GM23248 (cell line): ENCODE measurements around the gene LY6G6D. TPM values are rescaled to one million over a fixed set of nuclear protein-coding genes. Genes with fewer than 3 reads are reported as not detected.

Experiments used
- DNase-seq: peaks from one replicate; pipeline ENCODE4 v3.0.0-alpha.2; 2015
- H2AFZ ChIP-seq: fragments of 200-600 bp; sonication (generic); 2 replicates; pipeline ENCODE4 v1.6.1; 2016; ENCODE audit warnings: antibody characterized with exemption
- H3F3A ChIP-seq: fragments of 200-600 bp; sonication (generic); 2 replicates; pipeline ENCODE4 v1.6.1; 2016; ENCODE audit warnings: mild to moderate bottlenecking, antibody characterized with exemption, mixed run types; ENCODE audit not compliant: insufficient read depth
- H3K27ac ChIP-seq: fragments of 200-600 bp; sonication (generic); 2 replicates; pipeline ENCODE4 v1.5.1; 2016; ENCODE audit warnings: mild to moderate bottlenecking
- H3K27me3 ChIP-seq: fragments of 200-600 bp; sonication (generic); replicated peaks from 2 replicates; pipeline ENCODE4 v1.6.1; 2016; ENCODE audit warnings: mild to moderate bottlenecking; ENCODE audit not compliant: insufficient read depth
- H3K36me3 ChIP-seq: fragments of 200-600 bp; sonication (generic); 2 replicates; pipeline ENCODE4 v1.6.1; 2016; ENCODE audit warnings: low read depth, mild to moderate bottlenecking
- H3K4me1 ChIP-seq: fragments of 200-600 bp; sonication (generic); 2 replicates; pipeline ENCODE4 v1.6.1; 2016; ENCODE audit warnings: mild to moderate bottlenecking; ENCODE audit not compliant: insufficient read depth
- H3K4me2 ChIP-seq: fragments of 200-600 bp; sonication (generic); one replicate; pipeline ENCODE4 v1.6.1; 2016; ENCODE audit warnings: mild to moderate bottlenecking; ENCODE audit not compliant: unreplicated experiment
- H3K4me3 ChIP-seq: fragments of 200-600 bp; sonication (generic); 2 replicates; pipeline ENCODE4 v1.5.1; 2016; ENCODE audit warnings: mild to moderate bottlenecking
- H3K79me2 ChIP-seq: fragments of 200-600 bp; sonication (generic); 2 replicates; pipeline ENCODE4 v1.6.1; 2016; ENCODE audit warnings: mild to moderate bottlenecking; ENCODE audit not compliant: insufficient read depth
- H3K9ac ChIP-seq: fragments of 200-600 bp; sonication (generic); 2 replicates; pipeline ENCODE4 v1.6.1; 2016; ENCODE audit warnings: mild to moderate bottlenecking
- H3K9me2 ChIP-seq: fragments of 200-600 bp; sonication (generic); 2 replicates; pipeline ENCODE4 v1.6.1; 2016; ENCODE audit warnings: mixed run types, mild to moderate bottlenecking, moderate library complexity; ENCODE audit not compliant: insufficient read depth
- H3K9me3 ChIP-seq: fragments of 200-600 bp; sonication (generic); one replicate; pipeline ENCODE4 v1.6.1; 2017; ENCODE audit warnings: low read depth
- H4K20me1 ChIP-seq: fragments of 200-600 bp; sonication (generic); 2 replicates; pipeline ENCODE4 v1.6.0; 2016; ENCODE audit not compliant: insufficient read depth
- EZH2 ChIP-seq: fragments of 200-600 bp; sonication (generic); IDR thresholded peaks from 2 replicates; pipeline ENCODE4 v1.6.1; 2018; ENCODE audit warnings: antibody characterized with exemption, mild to moderate bottlenecking; ENCODE audit not compliant: insufficient read depth, poor library complexity, severe bottlenecking
- EZH2phosphoT487 ChIP-seq: fragments of 200-600 bp; sonication (generic); IDR thresholded peaks from 2 replicates; pipeline ENCODE4 v1.6.1; 2018; ENCODE audit warnings: antibody characterized with exemption, moderate library complexity, mild to moderate bottlenecking, low read depth; ENCODE audit not compliant: insufficient read depth
- WGBS, 2 experiments: methylation state at CpG; one replicate each; pipeline ENCODE4 v1.1.6; 2015 to 2017; ENCODE audit warnings: low lambda C conversion rate in 2 of 2, low coverage in 1 of 2; ENCODE audit errors: missing lambda C conversion rate in 2 of 2; 5-methylcytosine and 5-hydroxymethylcytosine counted together
- in situ Hi-C: fragments of 300-500 bp; cut with MboI; formaldehyde crosslinking; loops from 2 replicates; pipeline ENCODE4 v1.15.0; 2020
- polyA plus RNA-seq: library from polyadenylated mRNA; unstranded; fragments of >200 nt; fragmentation: Nextera tagmentation; extraction: Ambion mirVana; gene quantifications from 2 replicates; pipeline ENCODE4 v1.2.1, GENCODE V29; 2016
- total RNA-seq: library from RNA; depleted of rRNA; stranded (reverse); fragments of >200 nt; shearing (Covaris generic); gene quantifications from 2 replicates; pipeline ENCODE4 v1.2.3, GENCODE V29; 2014

Gene LY6G6D
- total and polyA plus RNA-seq, 2 experiments from 2014 or later = not detected

- peaks cover 8% of the 10 kb centered on the region for H3K4me1 ChIP-seq
- in situ Hi-C loops = no loop called here
- H3K27me3 ChIP-seq = no peaks in the 10 kb centered on the region
- no peak overlapping the region for H3K27ac ChIP-seq
- no peaks in the 10 kb centered on the region for H3K9me3 ChIP-seq
- no peaks in the 10 kb centered on the region for H3F3A ChIP-seq
- peak overlapping the region; percentile 86; the same call in 1 of the 2 replicates for H3K9ac ChIP-seq
- peaks cover 36% of the 10 kb centered on the region for H3K79me2 ChIP-seq
- no peaks in the 10 kb centered on the region for H3K9me2 ChIP-seq
- no peak overlapping the region for H3K4me3 ChIP-seq
- H3K36me3 ChIP-seq = peaks cover 6% of the 10 kb centered on the region; the same call in 1 of the 2 replicates
- H4K20me1 ChIP-seq = no peaks in the 10 kb centered on the region
- DNase-seq = no peak
- H2AFZ ChIP-seq = no peak overlapping the region
- no peak overlapping the region for H3K4me2 ChIP-seq
- 83 to 88% methylated on average over 5 of the region's 5 CpGs for WGBS, 2 experiments
- TF ChIP-seq EZH2phosphoT487 (no peak), EZH2 (no peak)
These were observed 14.3 kb upstream of the LY6G6D start for GRCh38 chr6:31700740-31701401.

- Histone ChIP-seq H3F3A (no peaks in the 10 kb centered on the region), H2AFZ (peak overlapping the region; percentile 96), H3K4me2 (peak overlapping the region; percentile 99), H3K27ac (peak overlapping the region; percentile 90), H3K4me3 (peak overlapping the region; percentile 96), H3K36me3 (peaks cover 6% of the 10 kb centered on the region; the same call in 1 of the 2 replicates), H4K20me1 (no peaks in the 10 kb centered on the region), H3K79me2 (peaks cover 36% of the 10 kb centered on the region), H3K9ac (peak overlapping the region; percentile 86), H3K9me3 (no peaks in the 10 kb centered on the region), H3K9me2 (no peaks in the 10 kb centered on the region), H3K27me3 (no peaks in the 10 kb centered on the region), H3K4me1 (peaks cover 8% of the 10 kb centered on the region)
- in situ Hi-C loops = no loop called here
- WGBS, 2 experiments = 25 to 29% methylated on average over 7 of the region's 7 CpGs
- no peak for TF ChIP-seq EZH2
- no peak for TF ChIP-seq EZH2phosphoT487
- peak; percentile 56 for DNase-seq
These were observed 13.3 kb upstream of the LY6G6D start for GRCh38 chr6:31701666-31702404.

GRCh38 chr6:31702405-31702818 lies 12.7 kb upstream of the LY6G6D start:
- Histone ChIP-seq H3K4me3 (peak overlapping the region; percentile 96), H3K36me3 (peaks cover 6% of the 10 kb centered on the region; the same call in 1 of the 2 replicates), H2AFZ (peak overlapping the region; percentile 96), H3K27ac (peak overlapping the region; percentile 90), H3K4me2 (peak overlapping the region; percentile 99), H3F3A (no peaks in the 10 kb centered on the region), H3K79me2 (peaks cover 36% of the 10 kb centered on the region), H3K9me3 (no peaks in the 10 kb centered on the region), H3K4me1 (peaks cover 8% of the 10 kb centered on the region), H3K27me3 (no peaks in the 10 kb centered on the region), H3K9me2 (no peaks in the 10 kb centered on the region), H4K20me1 (no peaks in the 10 kb centered on the region), H3K9ac (peak overlapping the region; percentile 86)
- no peak for TF ChIP-seq EZH2phosphoT487
- no peak for TF ChIP-seq EZH2
- DNase-seq = no peak
- in situ Hi-C loops = no loop called here
- WGBS, 2 experiments = 1 to 2% methylated on average over 10 of the region's 10 CpGs

GRCh38 chr6:31702819-31703716 lies 12.1 kb upstream of the LY6G6D start, which contains the start of gene ABHD16A:
TSS of gene ABHD16A (minus strand) at chr6:31703324. CDS start at chr6:31703281, 43 bp downstream.
- 2% methylated on average over 48 to 54 of the region's 54 CpGs for WGBS, 2 experiments
- Histone ChIP-seq H3K4me3 (peak within 1 kb of the TSS; percentile 96), H3K27me3 (no peaks in the 10 kb centered on the region), H3K79me2 (peaks cover 36% of the 10 kb centered on the region), H3K4me2 (peak within 1 kb of the TSS; percentile 99), H3K9me3 (no peaks in the 10 kb centered on the region), H2AFZ (peak within 1 kb of the TSS; percentile 96), H3K9ac (peak within 1 kb of the TSS; percentile 86), H3K4me1 (peaks cover 8% of the 10 kb centered on the region), H3K9me2 (no peaks in the 10 kb centered on the region), H3F3A (no peaks in the 10 kb centered on the region), H4K20me1 (no peaks in the 10 kb centered on the region), H3K36me3 (peaks cover 6% of the 10 kb centered on the region; the same call in 1 of the 2 replicates), H3K27ac (peak within 1 kb of the TSS; percentile 90)
- TF ChIP-seq EZH2 (no peak), EZH2phosphoT487 (no peak)
- in situ Hi-C loops = no loop called here
- DNase-seq = peak; percentile 99
